ENCODE measurements around the gene CTSS.

The CTSS gene

GRCh38 chr1:150696995-150697927 is 68.3 kb downstream of the CTSS start, which contains the start of gene GOLPH3L (continued):
- no peak for TF ChIP-seq TSHZ1 (tag by site-specific recombination; IDR thresholded peaks at IDR 0.05; ENCODE audit: borderline replicate concordance)
- no peak for TF ChIP-seq HOXD13 (CRISPR knock-in tag; IDR thresholded peaks at IDR 0.05; ENCODE audit: borderline replicate concordance)
- TF ChIP-seq ZNF140 (tag by site-specific recombination; IDR thresholded peaks at IDR 0.05) = no peak
- no peak for TF ChIP-seq ZNF792 (tag by site-specific recombination; IDR thresholded peaks at IDR 0.05)
- no peak; the same call in 1 of the 2 replicates for TF ChIP-seq ZFHX2 (tag by site-specific recombination; conservative IDR thresholded peaks at IDR 0.05)
- TF ChIP-seq ZNF837 (tag by site-specific recombination; IDR thresholded peaks at IDR 0.05) = no peak
- no peak for TF ChIP-seq YY2 (tag by site-specific recombination; IDR thresholded peaks at IDR 0.05)
- peak; percentile 35; the same call in 1 of the 2 replicates for TF ChIP-seq ZNF660 (tag by site-specific recombination; IDR thresholded peaks at IDR 0.05)
- TF ChIP-seq, protein P1, sequence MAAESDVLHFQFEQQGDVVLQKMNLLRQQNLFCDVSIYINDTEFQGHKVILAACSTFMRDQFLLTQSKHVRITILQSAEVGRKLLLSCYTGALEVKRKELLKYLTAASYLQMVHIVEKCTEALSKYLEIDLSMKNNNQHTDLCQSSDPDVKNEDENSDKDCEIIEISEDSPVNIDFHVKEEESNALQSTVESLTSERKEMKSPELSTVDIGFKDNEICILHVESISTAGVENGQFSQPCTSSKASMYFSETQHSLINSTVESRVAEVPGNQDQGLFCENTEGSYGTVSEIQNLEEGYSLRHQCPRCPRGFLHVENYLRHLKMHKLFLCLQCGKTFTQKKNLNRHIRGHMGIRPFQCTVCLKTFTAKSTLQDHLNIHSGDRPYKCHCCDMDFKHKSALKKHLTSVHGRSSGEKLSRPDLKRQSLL (tag by site-specific recombination; IDR thresholded peaks at IDR 0.05) = no peak
- no peak for TF ChIP-seq ZNF398 (tag by site-specific recombination; IDR thresholded peaks at IDR 0.05)
- peak; percentile 18; the same call in 1 of the 2 replicates for TF ChIP-seq KLF8 (tag by site-specific recombination; IDR thresholded peaks at IDR 0.05)
- TF ChIP-seq ZNF513 (tag by site-specific recombination; IDR thresholded peaks at IDR 0.05) = peak; percentile 41; the same call in 1 of the 2 replicates
- TF ChIP-seq, protein P2, sequence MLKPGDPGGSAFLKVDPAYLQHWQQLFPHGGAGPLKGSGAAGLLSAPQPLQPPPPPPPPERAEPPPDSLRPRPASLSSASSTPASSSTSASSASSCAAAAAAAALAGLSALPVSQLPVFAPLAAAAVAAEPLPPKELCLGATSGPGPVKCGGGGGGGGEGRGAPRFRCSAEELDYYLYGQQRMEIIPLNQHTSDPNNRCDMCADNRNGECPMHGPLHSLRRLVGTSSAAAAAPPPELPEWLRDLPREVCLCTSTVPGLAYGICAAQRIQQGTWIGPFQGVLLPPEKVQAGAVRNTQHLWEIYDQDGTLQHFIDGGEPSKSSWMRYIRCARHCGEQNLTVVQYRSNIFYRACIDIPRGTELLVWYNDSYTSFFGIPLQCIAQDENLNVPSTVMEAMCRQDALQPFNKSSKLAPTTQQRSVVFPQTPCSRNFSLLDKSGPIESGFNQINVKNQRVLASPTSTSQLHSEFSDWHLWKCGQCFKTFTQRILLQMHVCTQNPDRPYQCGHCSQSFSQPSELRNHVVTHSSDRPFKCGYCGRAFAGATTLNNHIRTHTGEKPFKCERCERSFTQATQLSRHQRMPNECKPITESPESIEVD (tag by site-specific recombination; IDR thresholded peaks at IDR 0.05) = 0 out of 2 replicates have a peak, but pooled peaks have one; percentile 18
- no peak for TF ChIP-seq ZNF624 (tag by site-specific recombination; IDR thresholded peaks at IDR 0.05)
- peak; percentile 13; the same call in 1 of the 2 replicates for TF ChIP-seq MZF1 (tag by site-specific recombination; IDR thresholded peaks at IDR 0.05; ENCODE audit: borderline replicate concordance)
- TF ChIP-seq SP7 (tag by site-specific recombination; IDR thresholded peaks at IDR 0.05) = 0 out of 2 replicates have a peak, but pooled peaks have one; percentile 36
- TF ChIP-seq, protein P3, sequence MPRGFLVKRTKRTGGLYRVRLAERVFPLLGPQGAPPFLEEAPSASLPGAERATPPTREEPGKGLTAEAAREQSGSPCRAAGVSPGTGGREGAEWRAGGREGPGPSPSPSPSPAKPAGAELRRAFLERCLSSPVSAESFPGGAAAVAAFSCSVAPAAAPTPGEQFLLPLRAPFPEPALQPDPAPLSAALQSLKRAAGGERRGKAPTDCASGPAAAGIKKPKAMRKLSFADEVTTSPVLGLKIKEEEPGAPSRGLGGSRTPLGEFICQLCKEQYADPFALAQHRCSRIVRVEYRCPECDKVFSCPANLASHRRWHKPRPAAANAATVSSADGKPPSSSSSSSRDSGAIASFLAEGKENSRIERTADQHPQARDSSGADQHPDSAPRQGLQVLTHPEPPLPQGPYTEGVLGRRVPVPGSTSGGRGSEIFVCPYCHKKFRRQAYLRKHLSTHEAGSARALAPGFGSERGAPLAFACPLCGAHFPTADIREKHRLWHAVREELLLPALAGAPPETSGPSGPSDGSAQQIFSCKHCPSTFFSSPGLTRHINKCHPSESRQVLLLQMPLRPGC (tag by site-specific recombination; IDR thresholded peaks at IDR 0.05) = no peak
- no peak for TF ChIP-seq ZNF23 (tag by site-specific recombination; IDR thresholded peaks at IDR 0.05; ENCODE audit: borderline replicate concordance)
- no peak; the same call in 1 of the 2 replicates for TF ChIP-seq ZBTB21 (tag by site-specific recombination; IDR thresholded peaks at IDR 0.05)
- TF ChIP-seq ZNF2 (tag by site-specific recombination; IDR thresholded peaks at IDR 0.05) = no peak
- TF ChIP-seq, protein P4, sequence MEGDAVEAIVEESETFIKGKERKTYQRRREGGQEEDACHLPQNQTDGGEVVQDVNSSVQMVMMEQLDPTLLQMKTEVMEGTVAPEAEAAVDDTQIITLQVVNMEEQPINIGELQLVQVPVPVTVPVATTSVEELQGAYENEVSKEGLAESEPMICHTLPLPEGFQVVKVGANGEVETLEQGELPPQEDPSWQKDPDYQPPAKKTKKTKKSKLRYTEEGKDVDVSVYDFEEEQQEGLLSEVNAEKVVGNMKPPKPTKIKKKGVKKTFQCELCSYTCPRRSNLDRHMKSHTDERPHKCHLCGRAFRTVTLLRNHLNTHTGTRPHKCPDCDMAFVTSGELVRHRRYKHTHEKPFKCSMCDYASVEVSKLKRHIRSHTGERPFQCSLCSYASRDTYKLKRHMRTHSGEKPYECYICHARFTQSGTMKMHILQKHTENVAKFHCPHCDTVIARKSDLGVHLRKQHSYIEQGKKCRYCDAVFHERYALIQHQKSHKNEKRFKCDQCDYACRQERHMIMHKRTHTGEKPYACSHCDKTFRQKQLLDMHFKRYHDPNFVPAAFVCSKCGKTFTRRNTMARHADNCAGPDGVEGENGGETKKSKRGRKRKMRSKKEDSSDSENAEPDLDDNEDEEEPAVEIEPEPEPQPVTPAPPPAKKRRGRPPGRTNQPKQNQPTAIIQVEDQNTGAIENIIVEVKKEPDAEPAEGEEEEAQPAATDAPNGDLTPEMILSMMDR (tag by site-specific recombination; IDR thresholded peaks at IDR 0.05) = no peak
- no peak for TF ChIP-seq ZNF529 (tag by site-specific recombination; IDR thresholded peaks at IDR 0.05; ENCODE audit: insufficient replicate concordance)
- TF ChIP-seq, protein P5, sequence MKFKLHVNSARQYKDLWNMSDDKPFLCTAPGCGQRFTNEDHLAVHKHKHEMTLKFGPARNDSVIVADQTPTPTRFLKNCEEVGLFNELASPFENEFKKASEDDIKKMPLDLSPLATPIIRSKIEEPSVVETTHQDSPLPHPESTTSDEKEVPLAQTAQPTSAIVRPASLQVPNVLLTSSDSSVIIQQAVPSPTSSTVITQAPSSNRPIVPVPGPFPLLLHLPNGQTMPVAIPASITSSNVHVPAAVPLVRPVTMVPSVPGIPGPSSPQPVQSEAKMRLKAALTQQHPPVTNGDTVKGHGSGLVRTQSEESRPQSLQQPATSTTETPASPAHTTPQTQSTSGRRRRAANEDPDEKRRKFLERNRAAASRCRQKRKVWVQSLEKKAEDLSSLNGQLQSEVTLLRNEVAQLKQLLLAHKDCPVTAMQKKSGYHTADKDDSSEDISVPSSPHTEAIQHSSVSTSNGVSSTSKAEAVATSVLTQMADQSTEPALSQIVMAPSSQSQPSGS (tag by site-specific recombination; IDR thresholded peaks at IDR 0.05; ENCODE audit: low read depth) = no peak

All from HEK293 (cell line).